Nephron (organoid): ENCODE measurements around the gene CBX1.
A peak's percentile ranks its signal among the peaks of the same experiment; 100 is the strongest.

ENCODE experiments used
- H3K27ac Mint-ChIP-seq, 3 experiments: 2 replicates each; pipeline ENCODE4 v1.8.0; 2020; ENCODE audit warnings: mixed read lengths in 3 of 3, mild to moderate bottlenecking in 2 of 3, moderate library complexity in 1 of 3
- H3K27me3 Mint-ChIP-seq: 2 replicates; pipeline ENCODE4 v1.8.0; 2021; ENCODE audit warnings: low read depth, mild to moderate bottlenecking, moderate library complexity, mixed read lengths
- H3K36me3 Mint-ChIP-seq: 2 replicates; pipeline ENCODE4 v1.8.0; 2020; ENCODE audit warnings: low read depth, mixed read lengths
- H3K4me1 Mint-ChIP-seq: 2 replicates; pipeline ENCODE4 v1.8.0; 2020; ENCODE audit warnings: mixed read lengths
- H3K4me3 Mint-ChIP-seq, 3 experiments: 2 replicates each; pipeline ENCODE4 v1.8.0; 2020; ENCODE audit warnings: mild to moderate bottlenecking in 3 of 3, mixed read lengths in 3 of 3, moderate library complexity in 2 of 3
- H3K9me3 Mint-ChIP-seq: 2 replicates; pipeline ENCODE4 v1.8.0; 2020; ENCODE audit warnings: mixed read lengths
- CTCF ChIP-seq, 3 experiments: fragments of 200-600 bp; sonication (generic); IDR thresholded peaks; one replicate each; pipeline ENCODE4 v1.5.0; 2021; ENCODE audit warnings: antibody characterized with exemption in 3 of 3; ENCODE audit not compliant: unreplicated experiment in 3 of 3

CBX1 gene

GRCh38 chr17:48132385-48132784 lies 31.1 kb upstream of the CBX1 start:
- H3K4me1 Mint-ChIP-seq, result peaks cover 10% of the 10 kb centered on the region
- H3K27me3 Mint-ChIP-seq, result peaks cover 7% of the 10 kb centered on the region
- peak overlapping the region; percentile 28 to 87 (median 53) for H3K27ac Mint-ChIP-seq
- no peaks in the 10 kb centered on the region for H3K36me3 Mint-ChIP-seq
- no peaks in the 10 kb centered on the region for H3K9me3 Mint-ChIP-seq
- TF ChIP-seq CTCF (IDR thresholded peaks at IDR 0.05; ENCODE audit: unreplicated experiment in 3 of 3), result no peak
- H3K4me3 Mint-ChIP-seq, result no peak overlapping the region

- TF ChIP-seq CTCF (IDR thresholded peaks at IDR 0.05; ENCODE audit: unreplicated experiment in 3 of 3), result peak; percentile 82 to 92 (median 88)
- peaks cover 10% of the 10 kb centered on the region for H3K4me1 Mint-ChIP-seq
- no peaks in the 10 kb centered on the region for H3K9me3 Mint-ChIP-seq
- H3K27ac Mint-ChIP-seq, result peak overlapping the region in 2 of 3 experiments; percentile 9 to 14
- no peaks in the 10 kb centered on the region for H3K36me3 Mint-ChIP-seq
- peaks cover 7% of the 10 kb centered on the region for H3K27me3 Mint-ChIP-seq
- no peak overlapping the region for H3K4me3 Mint-ChIP-seq
Observed at GRCh38 chr17:48131216-48131824, 30.0 kb upstream of the CBX1 start.

- H3K4me1 Mint-ChIP-seq, result peaks cover 10% of the 10 kb centered on the region
- TF ChIP-seq CTCF (IDR thresholded peaks at IDR 0.05; ENCODE audit: unreplicated experiment in 3 of 3), result no peak
- H3K9me3 Mint-ChIP-seq, result no peaks in the 10 kb centered on the region
- H3K27ac Mint-ChIP-seq, result no peak overlapping the region
- peaks cover 7% of the 10 kb centered on the region for H3K27me3 Mint-ChIP-seq
- H3K36me3 Mint-ChIP-seq, result peaks cover 5% of the 10 kb centered on the region
- H3K4me3 Mint-ChIP-seq, result no peak overlapping the region
Observed at GRCh38 chr17:48129981-48130380, 28.7 kb upstream of the CBX1 start.

- Mint-ChIP-seq H3K4me3 (no peak overlapping the region), H3K27ac (no peak overlapping the region), H3K36me3 (peaks cover 5% of the 10 kb centered on the region), H3K4me1 (peaks cover 12% of the 10 kb centered on the region), H3K9me3 (no peaks in the 10 kb centered on the region), H3K27me3 (peaks cover 7% of the 10 kb centered on the region)
- TF ChIP-seq CTCF (IDR thresholded peaks at IDR 0.05; ENCODE audit: unreplicated experiment in 3 of 3), result no peak
Observed at GRCh38 chr17:48128400-48128799, 27.1 kb upstream of the CBX1 start.

- Mint-ChIP-seq H3K4me3 (no peak overlapping the region), H3K27ac (no peak overlapping the region), H3K36me3 (peaks cover 9% of the 10 kb centered on the region), H3K4me1 (peaks cover 21% of the 10 kb centered on the region), H3K9me3 (no peaks in the 10 kb centered on the region), H3K27me3 (peaks cover 7% of the 10 kb centered on the region)
- TF ChIP-seq CTCF (IDR thresholded peaks at IDR 0.05; ENCODE audit: unreplicated experiment in 3 of 3), result no peak
Observed at GRCh38 chr17:48127371-48128051, 26.2 kb upstream of the CBX1 start.

GRCh38 chr17:48126532-48126850 lies 25.2 kb upstream of the CBX1 start:
- no peak for TF ChIP-seq CTCF (IDR thresholded peaks at IDR 0.05; ENCODE audit: unreplicated experiment in 3 of 3)
- H3K4me1 Mint-ChIP-seq, result peaks cover 24% of the 10 kb centered on the region
- no peaks in the 10 kb centered on the region for H3K9me3 Mint-ChIP-seq
- H3K4me3 Mint-ChIP-seq, result no peak overlapping the region
- H3K36me3 Mint-ChIP-seq, result peaks cover 9% of the 10 kb centered on the region
- H3K27ac Mint-ChIP-seq, result no peak overlapping the region
- peaks cover 5% of the 10 kb centered on the region for H3K27me3 Mint-ChIP-seq
